Measurements from ENCODE around the gene HPCA.

The HPCA gene

DNA sequence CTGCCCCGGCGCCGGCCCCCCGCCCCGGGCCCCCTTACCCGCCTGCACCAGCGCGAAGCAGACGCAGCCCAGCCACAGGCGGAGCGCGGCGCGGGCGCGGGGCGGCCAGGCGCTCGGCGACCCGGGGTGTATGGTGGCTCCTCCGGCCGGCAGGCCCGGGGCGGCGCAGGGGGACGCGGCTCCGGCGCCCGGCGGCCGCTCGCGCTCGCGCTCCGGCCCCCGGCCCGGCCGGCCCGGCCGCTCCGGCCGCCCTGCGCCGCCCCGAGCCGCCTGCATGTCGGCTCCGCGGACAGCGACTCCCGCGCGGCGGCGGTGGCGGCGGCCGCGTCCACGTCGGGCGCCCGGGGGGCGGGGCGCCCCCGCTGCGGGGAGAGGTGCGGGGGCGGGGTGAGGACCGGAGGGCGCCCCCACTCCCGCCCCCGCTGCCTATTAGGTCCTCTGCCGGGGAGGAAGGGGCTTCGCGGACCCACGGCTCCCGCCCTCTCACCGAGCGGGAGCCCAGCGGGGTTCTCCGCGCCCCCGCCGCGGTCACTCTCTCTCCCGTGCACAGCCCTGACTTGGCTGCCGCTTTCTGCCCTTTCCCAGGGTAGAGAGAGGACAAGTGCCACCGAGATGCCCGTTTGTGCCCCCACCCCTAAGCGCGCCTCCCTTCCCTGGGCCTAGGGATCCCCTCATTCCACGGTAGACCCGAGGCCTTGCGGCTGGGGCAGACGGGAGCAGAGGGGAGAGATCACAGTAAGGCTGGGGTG is 15.5 kb upstream of the HPCA start, which contains the start of gene FNDC5:
Gene FNDC5 (minus strand): TSS at position 298 of the 749 bp plus-strand sequence.
- no peak for DNase-seq (ENCODE audit: extremely low read depth in 1 of 2, low read depth in 1 of 2)

DNA sequence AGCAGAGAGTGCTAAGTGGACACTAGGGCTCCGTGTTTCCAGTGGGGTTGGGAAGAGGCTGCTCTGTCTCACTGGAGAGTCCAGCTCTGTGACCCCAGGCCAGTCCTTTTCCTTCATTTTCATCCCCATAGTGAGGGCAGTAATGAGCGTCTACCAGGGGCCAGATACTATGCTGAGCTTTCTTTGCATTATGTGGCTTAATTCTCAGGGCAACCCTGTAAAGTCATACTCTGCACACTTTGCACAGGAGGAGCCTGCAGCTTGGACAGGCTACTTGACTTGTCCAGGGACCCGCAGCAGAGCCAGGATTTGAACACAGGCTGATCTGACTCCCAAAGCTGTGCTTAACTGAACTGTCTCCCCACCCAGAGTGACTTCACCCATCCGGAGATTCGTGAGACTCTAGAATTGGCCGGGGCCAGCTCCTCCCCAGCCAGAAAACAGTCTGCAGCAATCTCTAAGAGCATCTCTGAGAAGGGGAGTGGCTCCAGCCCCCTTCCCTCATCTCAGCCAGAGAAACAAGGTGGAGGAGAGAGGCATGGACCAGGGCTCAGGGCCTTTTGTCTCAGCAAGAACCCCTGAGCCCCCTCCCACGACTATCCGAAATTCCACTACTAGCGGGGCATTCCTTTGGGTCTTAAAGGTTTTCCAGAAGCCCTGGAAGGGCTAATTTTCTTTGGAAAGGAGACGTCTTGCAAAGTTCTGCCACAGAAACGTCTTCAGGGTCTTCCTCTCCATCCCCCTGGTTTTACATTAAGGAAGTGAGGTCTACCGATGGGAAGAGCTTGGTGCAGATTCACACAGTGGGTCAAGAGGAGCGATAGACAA is 14.7 kb upstream of the HPCA start:
- DNase-seq (ENCODE audit: extremely low read depth in 1 of 2, low read depth in 1 of 2) = no peak

DNA sequence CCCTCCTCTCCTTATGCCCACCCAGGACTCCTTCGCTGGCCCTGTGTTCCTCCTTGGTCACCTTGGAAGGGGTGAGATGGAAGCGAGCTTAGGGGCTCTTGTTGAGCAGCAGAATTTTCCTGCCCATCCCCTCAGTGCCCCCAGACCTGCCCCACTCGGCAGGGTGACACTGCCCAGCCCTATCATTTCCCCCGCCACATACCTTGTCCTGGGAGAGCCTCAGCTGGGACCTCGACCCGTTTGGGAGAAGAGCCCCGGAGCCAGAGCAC is 14.2 kb upstream of the HPCA start:
- no peak for DNase-seq (ENCODE audit: extremely low read depth in 1 of 2, low read depth in 1 of 2)

DNA sequence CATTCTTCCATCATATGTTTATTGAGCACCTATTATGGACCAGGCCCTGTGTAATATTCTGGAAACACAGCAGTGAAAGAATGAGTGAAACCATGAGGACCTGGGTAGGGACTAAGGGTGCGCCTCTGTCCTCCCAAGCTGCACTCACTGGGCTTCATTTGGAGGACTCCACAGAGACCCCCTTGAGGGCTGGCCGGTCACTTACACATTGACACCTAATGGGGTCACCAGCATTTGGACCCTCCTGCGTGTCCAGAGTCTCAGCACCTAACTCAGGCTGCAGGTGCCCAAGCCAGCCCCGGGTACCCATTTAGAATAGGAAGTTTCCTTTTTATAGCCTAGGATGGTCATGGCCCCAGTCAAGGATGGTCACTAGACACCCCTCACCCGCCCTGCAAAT is 12.8 kb upstream of the HPCA start:
- DNase-seq (ENCODE audit: extremely low read depth in 1 of 2, low read depth in 1 of 2) = no peak

DNA sequence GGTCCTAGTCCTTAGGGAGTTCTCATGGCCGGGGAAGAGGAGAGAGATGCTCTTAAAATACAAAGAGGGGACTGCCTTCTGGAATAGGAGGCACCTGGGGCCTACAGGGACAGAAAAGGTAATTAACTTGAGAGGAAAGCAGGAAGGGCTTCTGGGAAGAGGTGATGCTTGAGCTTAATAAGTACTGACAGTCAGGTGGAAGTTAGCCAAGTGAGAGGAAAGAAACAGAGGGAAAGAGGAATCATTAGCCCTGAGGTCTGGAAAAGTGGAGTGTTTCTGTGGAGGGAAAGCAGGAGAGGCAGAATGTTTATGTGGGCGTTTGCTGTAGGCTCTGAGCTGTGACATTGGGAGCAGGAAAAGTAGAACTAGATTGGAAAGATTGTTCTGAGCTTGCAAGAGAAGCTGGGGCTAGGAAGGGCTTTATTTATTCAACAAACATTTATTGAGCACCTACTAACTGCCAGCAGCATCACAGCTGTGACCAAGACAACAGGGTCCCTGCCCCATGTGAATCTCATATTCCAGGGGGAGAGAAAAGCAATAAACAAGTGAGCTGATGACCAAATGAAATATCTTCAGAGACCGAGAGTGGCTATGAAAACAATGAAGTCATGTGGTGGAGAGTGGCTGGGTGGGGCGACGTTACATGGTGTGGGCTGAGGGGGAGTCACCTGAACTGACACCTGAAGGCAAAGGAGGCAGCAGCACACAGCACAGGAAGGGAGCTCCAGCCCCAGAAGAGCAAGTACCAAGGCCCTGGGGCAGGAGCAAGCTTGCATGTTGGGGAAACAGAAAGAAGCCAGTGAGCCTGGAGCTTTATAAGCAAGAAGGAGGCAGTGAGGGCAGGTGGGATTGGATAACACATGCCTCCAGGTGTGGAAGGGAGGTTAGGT is 11.2 kb upstream of the HPCA start:
- DNase-seq (ENCODE audit: extremely low read depth in 1 of 2, low read depth in 1 of 2) = no peak

DNA sequence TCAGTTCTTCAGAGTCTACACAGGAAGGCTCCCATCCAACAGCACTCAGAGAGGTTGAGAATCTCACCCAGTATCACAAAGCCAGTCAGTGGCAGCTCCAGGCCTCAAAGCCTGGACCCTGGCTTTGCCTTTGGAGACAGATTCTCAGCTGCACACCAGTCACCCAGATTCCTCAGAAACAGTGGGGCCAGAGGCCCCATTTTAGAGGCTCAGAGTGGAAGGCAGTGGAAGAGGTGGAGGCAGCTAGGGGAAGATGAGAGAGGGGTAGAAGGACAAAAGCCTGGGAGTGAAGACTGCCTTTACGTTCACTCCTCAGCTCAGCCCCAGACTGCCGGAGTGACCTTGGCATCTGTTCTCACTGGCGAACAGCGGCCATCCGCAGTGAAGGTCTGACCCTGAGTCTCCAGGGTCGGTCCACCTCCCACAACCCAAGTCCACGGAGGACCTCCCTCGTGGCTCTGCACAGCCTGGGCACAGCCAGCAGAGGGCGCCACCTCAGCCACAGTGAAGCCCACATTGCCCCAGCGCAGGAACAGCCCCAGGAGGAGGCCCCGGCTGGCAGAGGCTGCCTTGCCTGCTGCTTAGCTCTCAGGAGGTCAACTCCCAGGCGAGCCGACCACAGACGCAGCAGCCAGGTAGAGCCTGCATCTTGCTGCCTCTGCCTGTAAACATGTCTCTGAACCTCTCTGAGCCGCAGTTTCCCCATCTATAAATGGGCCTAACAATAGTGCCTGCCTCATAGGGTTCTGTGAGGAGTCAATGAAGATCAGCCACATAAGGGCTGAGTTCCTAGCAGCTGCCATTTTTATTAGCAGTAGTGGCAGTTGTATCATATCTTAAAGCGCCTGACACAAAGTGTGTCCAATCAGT is 9.7 kb upstream of the HPCA start:
- no peak for DNase-seq (ENCODE audit: extremely low read depth in 1 of 2, low read depth in 1 of 2)

DNA sequence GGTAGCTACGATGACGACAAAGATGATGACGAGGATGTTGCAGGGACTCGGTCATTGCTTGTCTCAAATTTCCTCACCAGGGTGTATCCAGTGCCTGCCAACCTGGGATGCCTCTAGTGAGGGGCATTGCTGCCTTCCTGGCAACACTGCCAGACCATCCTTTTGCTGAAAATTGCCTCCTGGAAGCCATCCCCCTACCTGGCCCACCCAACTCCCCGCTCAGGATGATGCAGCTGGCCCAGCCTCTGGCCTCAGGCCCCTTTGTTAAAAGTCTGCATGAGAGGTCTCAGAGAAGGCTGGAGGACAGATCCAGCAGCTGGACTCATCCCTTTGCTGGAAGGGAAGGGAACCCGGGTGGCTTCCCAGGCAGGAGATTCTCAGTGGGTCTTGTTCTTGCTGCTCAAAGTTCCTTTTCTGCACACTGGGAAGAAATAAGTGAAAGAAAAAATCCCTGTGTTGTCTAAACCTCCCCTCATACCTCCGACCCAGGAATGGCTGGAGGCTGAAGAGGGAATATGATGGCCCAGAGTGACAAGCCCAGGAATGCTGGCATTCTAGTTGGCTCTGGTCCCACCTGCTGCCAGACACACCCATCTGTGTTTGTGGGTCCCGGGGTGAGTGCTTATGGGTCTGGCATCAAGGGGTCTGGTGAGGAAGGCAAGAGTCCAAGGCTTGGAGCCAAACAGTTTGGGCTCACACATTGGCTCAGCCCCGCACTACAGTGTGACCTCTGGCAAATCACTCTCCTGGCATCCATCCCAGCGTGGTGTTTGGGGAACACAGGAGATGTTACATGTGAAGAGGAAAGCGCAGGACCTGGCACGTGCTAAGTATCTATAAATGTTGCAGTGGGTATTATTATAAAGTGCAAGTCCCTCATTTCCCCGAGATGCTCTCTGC is 8.8 kb upstream of the HPCA start:
- no peak for DNase-seq (ENCODE audit: extremely low read depth in 1 of 2, low read depth in 1 of 2)

DNA sequence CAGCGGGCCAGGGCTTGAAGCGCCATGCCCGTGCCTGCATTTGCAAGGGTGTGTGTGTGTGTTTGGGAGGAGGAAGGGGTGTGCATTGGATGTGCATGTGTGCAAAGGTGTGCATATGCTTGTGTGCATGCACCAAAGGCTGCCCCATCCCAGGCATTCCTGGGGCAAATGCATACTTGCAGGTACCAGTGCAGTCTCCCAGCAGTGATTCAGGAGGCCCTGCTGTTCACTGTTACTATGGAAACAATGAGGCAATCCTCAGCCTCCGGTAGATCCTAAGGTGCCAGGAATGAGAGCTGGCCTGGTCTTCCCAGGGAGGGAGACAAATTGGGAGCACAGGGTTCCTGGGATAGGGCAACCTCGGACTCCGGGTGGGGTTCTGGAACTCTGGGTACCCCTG is 8.1 kb upstream of the HPCA start:
- no peak for DNase-seq (ENCODE audit: extremely low read depth in 1 of 2, low read depth in 1 of 2)

DNA sequence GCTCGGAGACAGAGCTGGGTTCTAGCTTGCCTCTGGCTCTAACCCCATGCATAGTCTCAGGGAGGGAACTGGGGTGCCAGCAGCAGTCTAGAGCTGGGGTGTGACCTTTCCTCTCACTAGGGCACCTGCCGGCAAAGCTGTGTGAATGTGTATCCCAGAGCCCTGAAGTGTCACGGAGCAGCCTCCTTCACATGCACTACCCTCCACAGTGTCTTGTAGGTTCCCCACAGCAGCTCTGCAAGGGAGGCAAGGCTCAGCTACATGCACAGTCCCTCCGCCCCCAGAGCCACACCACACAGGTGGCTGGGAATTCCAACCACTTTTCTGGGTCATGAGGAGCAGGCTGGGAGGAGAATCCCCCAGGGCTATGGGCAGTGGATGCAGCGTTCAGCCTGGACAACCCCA is 7.7 kb upstream of the HPCA start:
- no peak for DNase-seq (ENCODE audit: extremely low read depth in 1 of 2, low read depth in 1 of 2)

DNA sequence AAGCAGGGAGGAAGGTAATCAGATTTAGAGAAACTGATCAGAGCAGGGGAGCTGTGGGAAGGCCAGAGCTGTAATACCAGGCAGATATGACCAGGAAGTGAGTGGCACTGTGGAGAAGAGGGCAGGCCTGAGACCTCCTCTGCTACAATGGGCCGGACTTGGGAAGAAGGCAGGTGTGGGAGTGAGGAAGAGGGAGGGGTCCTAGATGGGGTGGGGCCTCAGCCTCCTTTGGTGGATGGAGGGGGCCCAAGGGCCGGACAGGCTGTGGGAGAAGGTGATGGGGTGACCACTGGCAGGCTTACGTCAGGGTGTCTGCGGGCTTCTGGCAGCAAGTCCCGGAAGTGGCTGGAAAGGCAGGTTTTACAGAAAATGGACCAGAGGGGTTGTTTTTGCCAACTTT is 5.0 kb upstream of the HPCA start:
- no peak for DNase-seq (ENCODE audit: extremely low read depth in 1 of 2, low read depth in 1 of 2)

DNA sequence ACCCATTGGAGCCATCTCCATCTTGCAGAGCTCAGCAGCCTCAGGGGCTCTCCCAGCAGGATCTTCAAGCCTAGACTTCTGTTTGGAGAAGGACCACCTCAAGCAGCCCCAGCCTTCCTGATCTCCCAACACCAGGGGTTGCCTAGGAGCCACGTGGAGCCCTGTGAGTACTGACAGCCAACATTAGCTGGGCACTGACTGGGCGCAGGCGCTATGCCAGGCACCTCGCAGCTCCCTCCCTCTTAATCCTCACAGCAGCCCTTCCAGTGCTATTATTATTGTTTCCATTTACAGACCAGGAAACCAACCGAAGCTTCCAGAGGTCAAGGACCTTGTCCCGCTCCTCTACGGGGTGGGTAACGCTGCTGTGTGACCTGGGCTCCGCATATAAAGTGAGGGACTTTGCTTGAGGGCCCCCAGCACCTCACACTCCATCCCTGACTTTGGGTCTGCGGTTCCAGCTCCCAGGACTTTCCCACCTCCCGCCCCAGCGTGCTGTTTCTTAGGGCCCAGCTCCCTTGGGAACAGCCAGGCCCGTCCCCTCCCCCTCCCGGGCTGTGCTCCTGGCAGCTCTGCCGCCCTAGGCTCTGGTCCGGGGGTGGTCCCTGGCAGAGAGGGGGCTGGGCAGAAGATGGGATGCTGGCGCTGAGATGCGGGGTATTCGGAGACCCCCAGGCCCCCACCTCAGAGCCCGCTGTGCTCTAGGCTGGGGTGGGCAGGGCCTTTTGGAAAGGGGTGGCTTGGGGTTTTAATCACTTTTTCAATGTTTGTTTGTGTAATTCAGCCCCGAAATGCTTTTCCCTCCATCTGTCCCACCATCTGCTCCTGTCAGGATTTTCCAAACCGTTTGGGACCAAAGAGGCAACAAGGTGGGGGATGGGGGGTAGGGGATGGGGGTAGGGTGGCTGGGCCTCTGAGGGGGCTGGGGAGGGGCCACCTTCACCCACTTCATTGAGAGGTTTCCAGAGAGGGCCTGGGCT is 4.1 kb upstream of the HPCA start:
- no peak for DNase-seq (ENCODE audit: extremely low read depth in 1 of 2, low read depth in 1 of 2)

DNA sequence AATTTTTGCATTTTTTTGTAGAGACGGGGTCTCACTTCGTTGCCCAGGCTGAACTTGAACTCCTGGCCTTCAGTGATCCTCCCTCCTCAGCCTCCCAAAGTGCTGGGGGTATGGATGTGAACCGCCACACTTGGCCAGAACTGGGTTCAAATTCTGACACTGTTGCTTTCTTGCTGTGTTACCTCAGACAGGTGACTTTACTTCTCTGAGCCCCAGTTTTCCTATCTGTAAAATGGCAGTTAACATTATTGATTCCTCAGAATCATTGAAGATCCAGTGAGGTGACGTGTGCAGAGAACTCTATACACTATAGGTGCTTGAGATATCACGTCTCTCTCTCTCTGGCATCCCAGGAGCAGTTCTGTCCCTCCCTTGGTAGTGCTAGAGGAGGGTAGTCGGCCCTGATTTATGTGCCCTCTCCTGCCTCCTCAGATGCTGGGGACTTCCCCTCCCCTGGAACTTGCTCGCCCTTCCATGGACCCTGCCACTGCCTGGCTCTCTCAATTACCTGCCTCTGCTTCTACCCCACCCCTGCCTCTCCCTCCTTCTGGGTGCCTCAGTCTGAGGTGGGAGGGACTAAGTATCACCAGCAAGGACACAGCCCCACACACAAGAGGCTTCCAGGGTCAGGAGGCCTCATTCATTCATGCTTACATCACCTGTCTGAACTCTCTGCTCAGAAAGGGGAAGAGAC is 2.8 kb upstream of the HPCA start:
- DNase-seq (ENCODE audit: extremely low read depth in 1 of 2, low read depth in 1 of 2) = no peak

DNA sequence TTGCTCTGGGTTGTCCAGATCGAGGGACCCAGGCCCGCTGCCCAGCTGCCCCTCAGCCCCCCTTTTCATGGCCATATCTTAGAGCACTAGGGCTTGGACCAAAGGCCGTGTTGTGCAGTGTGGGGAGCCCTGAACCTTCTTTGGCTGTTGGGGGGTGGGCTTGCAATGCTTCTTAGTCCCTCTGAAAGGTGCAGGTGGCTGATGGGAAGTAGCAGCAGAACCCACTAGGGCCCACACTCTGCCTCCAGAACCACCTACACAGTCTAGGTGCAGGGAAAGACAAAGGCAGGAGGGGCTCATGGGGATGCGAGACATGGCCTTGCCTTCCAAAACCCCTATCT is 2.3 kb upstream of the HPCA start:
- no peak for DNase-seq (ENCODE audit: extremely low read depth in 1 of 2, low read depth in 1 of 2)

DNA sequence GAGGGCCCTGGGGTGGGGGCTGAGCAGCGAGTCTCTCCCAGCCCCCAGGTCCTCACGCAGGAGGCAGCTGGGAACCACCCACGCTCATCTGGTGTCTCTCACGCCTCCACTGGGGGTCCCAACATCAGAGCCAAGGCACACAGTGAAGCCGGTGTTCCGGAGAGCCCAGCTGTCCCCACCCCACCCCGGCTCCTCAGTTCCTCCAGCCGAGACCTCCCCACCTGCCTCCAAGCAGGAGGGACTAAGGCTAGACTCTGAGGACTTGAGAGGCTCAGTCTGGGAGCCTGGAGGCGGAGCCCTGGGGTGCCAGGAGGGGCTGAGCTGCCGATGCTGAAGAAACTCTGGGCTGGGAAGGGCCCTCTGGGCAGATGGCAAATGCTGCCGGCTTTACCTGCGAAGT is 1.6 kb upstream of the HPCA start:
- DNase-seq (ENCODE audit: extremely low read depth in 1 of 2, low read depth in 1 of 2) = no peak

DNA sequence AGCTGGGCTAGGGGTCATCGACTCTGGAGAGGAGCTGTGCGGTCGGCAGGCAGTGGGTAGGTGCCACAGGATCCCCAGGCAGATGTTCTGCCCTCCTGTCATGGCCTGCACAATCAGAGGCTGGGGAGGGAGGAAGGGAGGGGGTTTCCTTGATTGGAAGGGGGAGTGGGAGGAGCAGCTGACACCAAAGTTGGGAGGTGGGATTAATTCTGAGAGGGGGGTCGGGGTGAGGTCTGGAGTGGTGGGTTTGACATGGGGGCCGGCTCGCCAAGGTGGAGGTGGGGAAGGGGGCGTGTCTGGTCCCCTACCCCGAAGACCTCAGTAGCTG is 651 bp upstream of the HPCA start:
- no peak for DNase-seq (ENCODE audit: extremely low read depth in 1 of 2, low read depth in 1 of 2)

DNA sequence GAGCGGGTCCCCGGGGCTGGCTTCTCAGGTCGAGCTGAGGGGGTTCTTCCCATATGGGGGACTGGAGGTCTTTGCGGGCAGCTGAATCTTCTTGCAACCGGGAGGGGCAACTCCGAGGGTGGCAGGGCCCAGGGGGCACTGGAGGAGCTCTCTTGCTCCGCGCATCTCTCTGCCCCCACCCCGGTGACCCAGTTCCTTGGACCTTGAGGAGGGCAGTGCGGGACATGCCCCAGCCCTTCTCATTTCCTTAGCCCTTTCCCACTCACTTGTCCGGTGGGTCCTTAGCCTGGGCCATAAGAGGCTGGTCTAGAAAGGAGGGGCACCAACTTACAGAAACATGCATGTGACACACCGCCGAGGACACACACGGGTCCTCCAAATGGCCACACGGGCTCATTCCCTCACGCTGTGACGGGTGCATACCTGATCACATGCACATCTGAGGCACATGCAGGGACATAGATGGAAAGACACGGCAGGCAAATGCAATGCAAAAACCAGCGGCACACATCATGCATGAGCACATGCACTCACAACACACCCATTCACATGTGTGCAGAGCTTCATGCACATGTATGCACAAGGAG is 630 bp downstream of the HPCA start:
- DNase-seq (ENCODE audit: extremely low read depth in 1 of 2, low read depth in 1 of 2) = no peak

DNA sequence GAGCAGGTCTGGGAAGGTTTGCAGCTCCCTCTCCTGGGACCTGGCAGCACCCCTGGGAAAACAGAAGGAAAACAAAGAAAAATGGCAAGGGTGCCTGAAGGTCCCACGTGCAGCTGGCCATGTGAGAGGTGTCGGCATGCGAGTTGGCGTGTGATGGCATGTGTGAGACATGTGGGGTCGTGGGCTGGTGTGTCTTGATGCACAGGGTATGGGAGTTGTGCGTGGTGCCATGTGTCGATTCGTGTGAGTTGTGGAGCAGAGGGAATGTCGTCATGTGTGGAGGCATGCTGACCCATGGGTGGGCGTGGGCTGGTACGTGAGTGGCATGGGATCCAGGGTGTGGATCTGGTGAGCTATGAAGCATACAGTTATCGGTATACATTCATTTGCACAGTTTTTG is 1.3 kb downstream of the HPCA start:
- DNase-seq (ENCODE audit: extremely low read depth in 1 of 2, low read depth in 1 of 2) = no peak

DNA sequence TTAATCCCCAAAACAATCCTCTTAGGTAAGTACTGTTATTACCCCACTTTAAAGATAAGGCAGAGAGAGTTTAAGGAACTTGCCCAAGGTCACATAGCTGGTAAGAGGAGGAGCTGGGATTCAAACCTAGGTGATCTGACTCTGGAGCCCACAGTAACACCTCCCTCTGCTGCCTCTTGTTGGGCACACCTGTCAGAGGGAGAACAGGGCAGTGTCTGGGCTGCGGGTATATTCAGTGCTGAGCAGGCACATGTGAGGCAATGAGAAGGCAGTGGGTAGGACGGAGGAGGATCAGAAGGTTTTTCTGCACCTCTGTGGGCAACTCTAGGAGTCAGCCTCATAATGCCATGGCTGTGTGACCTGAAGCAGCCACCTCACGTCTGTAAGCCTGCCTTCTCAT is 1.8 kb downstream of the HPCA start:
- no peak for DNase-seq (ENCODE audit: extremely low read depth in 1 of 2, low read depth in 1 of 2)

Data from activated CD8-positive, alpha-beta memory T cell treated with anti-CD3 and anti-CD28 coated beads for 1 hour (primary cell).